Heart left ventricle (tissue), 16 donors: ENCODE results near the gene TDO2. TPM values are rescaled to one million over a fixed set of nuclear protein-coding genes. Genes with fewer than 3 reads are reported as not detected.

Source experiments
- ATAC-seq, 4 donors: fragments of 200-7000 bp; cut with Tn5 transposase; one replicate each; pipeline ENCODE4 v1.9.1; 2020 to 2022; ENCODE audit warnings: moderate library complexity in 4 of 4, mild to moderate bottlenecking in 3 of 4, moderate number of reproducible peaks in 1 of 4
- DNase-seq, 5 donors: peaks; one replicate each; pipeline ENCODE4 v3.0.0-alpha.2; 2020
- H3K27ac ChIP-seq, 12 donors: fragments of 200-600 bp; sonication (generic) in 4 of 12; one replicate each; pipeline versions ENCODE4 v1.5.0 to v1.8.0; 2016 to 2022; ENCODE audit warnings: mild to moderate bottlenecking in 2 of 12
- H3K27me3 ChIP-seq, 9 donors: fragments of 200-600 bp; sonication (generic) in 2 of 9; one replicate each; pipeline versions ENCODE4 v1.5.1 to v1.8.0; 2016 to 2022; ENCODE audit warnings: mild to moderate bottlenecking in 3 of 9
- H3K36me3 ChIP-seq, 9 donors: fragments of 200-600 bp; sonication (generic) in 2 of 9; one replicate each; pipeline versions ENCODE4 v1.5.0 to v1.8.0; 2018 to 2022; ENCODE audit warnings: mild to moderate bottlenecking in 2 of 9
- H3K4me1 ChIP-seq, 12 donors: fragments of 200-600 bp; sonication (generic) in 4 of 12; one replicate each; pipeline versions ENCODE4 v1.5.0 to v1.8.0; 2016 to 2022; ENCODE audit warnings: mild to moderate bottlenecking in 3 of 12
- H3K4me3 ChIP-seq, 12 donors: fragments of 200-600 bp; sonication (generic) in 4 of 12; one replicate each; pipeline versions ENCODE4 v1.5.0 to v1.8.0; 2017 to 2022; ENCODE audit warnings: mild to moderate bottlenecking in 9 of 12, moderate library complexity in 4 of 12
- H3K9me3 ChIP-seq, 12 donors: fragments of 200-600 bp; sonication (generic) in 4 of 12; one replicate each; pipeline versions ENCODE4 v1.5.0 to v1.8.0; 2016 to 2022; ENCODE audit warnings: mild to moderate bottlenecking in 1 of 12
- CTCF ChIP-seq, 12 donors: fragments of 200-600 bp; sonication (generic) in 4 of 12; IDR thresholded peaks; one replicate each; pipeline versions ENCODE4 v1.5.0 to v1.8.0; 2018 to 2022; ENCODE audit warnings: antibody characterized with exemption in 12 of 12, mild to moderate bottlenecking in 5 of 12
- POLR2A ChIP-seq, 2 donors: fragments of 450-650 bp; IDR thresholded peaks; one replicate each; pipeline ENCODE4 v1.6.1; 2017; ENCODE audit warnings: antibody characterized with exemption in 2 of 2, mild to moderate bottlenecking in 2 of 2, moderate library complexity in 2 of 2
- WGBS, 4 donors: extraction: QIAGEN DNeasy Blood & Tissue Kit in 2 of 4; methylation state at CpG; one replicate each; pipeline versions ENCODE4 v1.1.5 to v1.1.7; 2013 to 2018; 5-methylcytosine and 5-hydroxymethylcytosine counted together
- intact Hi-C, 10 donors: fragments of 100-400 bp; cut with DNase I; formaldehyde crosslinking; loops; one replicate each; pipeline versions ENCODE4 v1.11.1 to v1.14.2; 2022
- polyA plus RNA-seq, 2 donors: library from polyadenylated mRNA; stranded (reverse); fragments of 200-250 nt; gene quantifications; one replicate each; pipeline ENCODE4 v1.2.3, GENCODE V29; 2013
- total RNA-seq, 9 donors: library from RNA; depleted of rRNA in 2 of 9; stranded (reverse); fragments of >200 nt in 2 of 9; fragmentation: NEBNext Ultra II Directional in 3 of 9; extraction: Animal tissue kit (Norgen Biotek cat#: 25700) in 3 of 9; gene quantifications; one replicate each; pipeline versions ENCODE4 v1.1.0 to v1.2.4, GENCODE V29; 2016 to 2023
- donor health status: ischemic (EF 13 %, LVEDD 7.1; RV severe dilation, severe dysfunction).
- donor health status: healthy with polysubstance abuse.
- donor health status: DM: no; HTN: yes; CAD: no.
- donor health status: DM: no; HTN: no; CAD: no.
- donor health status: ischemic (EF 25% LVEDD 6.9; RV normal size, moderate dysfunction).
- donor health status: ischemic (EF 25% LVEDD 5.7; RV mildly dilated, moderate dysfunction).
- donor health status: healthy.
- donor health status: DM: yes; HTN: yes; CAD: no.
- donor health status: ischemic (EF 35%, LVEDD 5.7; RV mildly dilated, moderate dysfunction).
- donor health status: nonischemic (EF 11% LVEDD 7.7; RV severe dilation, severe dysfunction).
- donor health status: DM: yes; HTN: yes; CAD: no.
- donor health status: PGD.
- donor health status: ischemic (EF 29% LVEDD 5.4; RV normal size, mild dysfunction).
- donor health status: nonischemic (EF 23%, LVEDD 6.1; RV moderate dilation, normal function).

TDO2 gene
- total and polyA plus RNA-seq, 11 donors: 0.04 to 1.5 (median 0.24) TPM; not detected in 7

GRCh38 chr4:155881555-155881954 lies 21.9 kb upstream of the TDO2 start:
- H3K36me3 ChIP-seq: no peaks in the 10 kb centered on the region
- no peaks in the 10 kb centered on the region for H3K27me3 ChIP-seq
- no peaks in the 10 kb centered on the region for H3K9me3 ChIP-seq
- no peak overlapping the region for H3K27ac ChIP-seq
- no peak for ATAC-seq
- H3K4me3 ChIP-seq: no peak overlapping the region
- intact Hi-C loops: no loop called here
- 56 to 62% (median 60%) methylated on average over 1 of the region's 1 CpG for WGBS, 4 donors
- no peak for DNase-seq
- TF ChIP-seq CTCF (IDR thresholded peaks at IDR 0.05) (no peak), POLR2A (IDR thresholded peaks at IDR 0.05) (no peak)
- H3K4me1 ChIP-seq: no peaks in the 10 kb centered on the region

GRCh38 chr4:155883895-155884294 lies 19.6 kb upstream of the TDO2 start:
- Histone ChIP-seq H3K9me3 (no peaks in the 10 kb centered on the region), H3K36me3 (no peaks in the 10 kb centered on the region), H3K4me3 (no peak overlapping the region), H3K27me3 (no peaks in the 10 kb centered on the region), H3K27ac (no peak overlapping the region), H3K4me1 (peaks cover 0 to 5% (median 0%) of the 10 kb centered on the region in 12 donors)
- TF ChIP-seq POLR2A (IDR thresholded peaks at IDR 0.05): no peak
- no peak for TF ChIP-seq CTCF (IDR thresholded peaks at IDR 0.05)
- WGBS, 4 donors: 75 to 85% (median 79%) methylated on average over 3 of the region's 3 CpGs
- intact Hi-C loops: no loop called here
- DNase-seq: no peak
- ATAC-seq: no peak

- Histone ChIP-seq H3K4me1 (peaks cover 0 to 16% (median 0%) of the 10 kb centered on the region in 12 donors), H3K27ac (no peak overlapping the region), H3K36me3 (no peaks in the 10 kb centered on the region), H3K27me3 (no peaks in the 10 kb centered on the region), H3K9me3 (peaks cover 0 to under 1% (median 0%) of the 10 kb centered on the region in 12 donors), H3K4me3 (no peak overlapping the region)
- ATAC-seq: no peak
- intact Hi-C loops: no loop called here
- 56 to 64% (median 64%) methylated on average over 6 of the region's 6 CpGs for WGBS, 4 donors
- no peak for TF ChIP-seq CTCF (IDR thresholded peaks at IDR 0.05)
- no peak for TF ChIP-seq POLR2A (IDR thresholded peaks at IDR 0.05)
- DNase-seq: no peak
Observed at GRCh38 chr4:155885666-155886065, 17.8 kb upstream of the TDO2 start.

- no peaks in the 10 kb centered on the region for H3K36me3 ChIP-seq
- DNase-seq (no peak), ATAC-seq (no peak)
- H3K27ac ChIP-seq: no peak overlapping the region
- intact Hi-C loops: no loop called here
- TF ChIP-seq CTCF (IDR thresholded peaks at IDR 0.05) (no peak), POLR2A (IDR thresholded peaks at IDR 0.05) (no peak)
- no peaks in the 10 kb centered on the region for H3K27me3 ChIP-seq
- 56 to 70% (median 68%) methylated on average over 1 of the region's 1 CpG for WGBS, 4 donors
- peaks cover 0 to 10% (median 0%) of the 10 kb centered on the region in 12 donors for H3K9me3 ChIP-seq
- peaks cover 0 to 16% (median 0%) of the 10 kb centered on the region in 12 donors for H3K4me1 ChIP-seq
- no peak overlapping the region for H3K4me3 ChIP-seq
Observed at GRCh38 chr4:155887045-155887444, 16.5 kb upstream of the TDO2 start.
